Activated gamma-delta T cell (primary cell): ENCODE results near the gene HIRIP3.
"Not testable (repeated sequence)": the region's sequence is repeated elsewhere in the genome, so short reads cannot be mapped to it uniquely, and the experiment has no call there.

ENCODE experiments used
- DNase-seq: peaks from one replicate; lab custom pipeline; 2025; lab: John Stamatoyannopoulos, UW
- total RNA-seq, 2 donors: gene quantifications; one replicate each; lab custom pipeline; 2026; lab: John Stamatoyannopoulos, UW

HIRIP3 gene
- total RNA-seq = 8.1 to 11.3 reads per million in 2 donors

- peak; percentile 75 for DNase-seq
These were observed at the start of gene HIRIP3 for GRCh38 chr16:29995324-29995910. TSS of gene HIRIP3 (minus strand) at chr16:29995617. CDS start at chr16:29995605, 12 bp downstream.

GRCh38 chr16:30041841-30042240, 46.4 kb upstream of the HIRIP3 start:
- no peak for DNase-seq

- not testable (repeated sequence) for DNase-seq
These were observed 45.3 kb upstream of the HIRIP3 start for GRCh38 chr16:30040690-30041089.

GRCh38 chr16:30040221-30040620, 44.8 kb upstream of the HIRIP3 start:
- no peak for DNase-seq

GRCh38 chr16:30033270-30033669, 37.9 kb upstream of the HIRIP3 start:
- no peak for DNase-seq

- no peak for DNase-seq
These were observed 36.8 kb upstream of the HIRIP3 start for GRCh38 chr16:30032083-30032819.

- no peak for DNase-seq
These were observed 36.1 kb upstream of the HIRIP3 start for GRCh38 chr16:30031477-30031918.

GRCh38 chr16:30030841-30031413, 35.5 kb upstream of the HIRIP3 start, which contains the start of gene TLCD3B:
TSS of gene TLCD3B (minus strand) at chr16:30031271. CDS start at chr16:30030527, 744 bp downstream.
- DNase-seq = no peak

GRCh38 chr16:30030011-30030685, 34.7 kb upstream of the HIRIP3 start:
- no peak for DNase-seq

- no peak for DNase-seq
These were observed 33.1 kb upstream of the HIRIP3 start for GRCh38 chr16:30028438-30029076.

GRCh38 chr16:30027588-30028437, 32.4 kb upstream of the HIRIP3 start:
- no peak for DNase-seq

GRCh38 chr16:30026449-30026848, 31.0 kb upstream of the HIRIP3 start:
- no peak for DNase-seq

- no peak for DNase-seq
These were observed 30.2 kb upstream of the HIRIP3 start for GRCh38 chr16:30025574-30025973.

GRCh38 chr16:30025156-30025555, 29.7 kb upstream of the HIRIP3 start:
- DNase-seq = no peak

- no peak for DNase-seq
These were observed 29.0 kb upstream of the HIRIP3 start for GRCh38 chr16:30024451-30024850.

GRCh38 chr16:30023586-30023985, 28.2 kb upstream of the HIRIP3 start:
- DNase-seq = no peak

- DNase-seq = no peak
These were observed 27.5 kb upstream of the HIRIP3 start, which contains the start of gene C16orf92 for GRCh38 chr16:30022887-30023286. TSS of gene C16orf92 (plus strand) at chr16:30023198. CDS start at chr16:30023341, 143 bp downstream.

GRCh38 chr16:30018731-30019158, 23.3 kb upstream of the HIRIP3 start:
- DNase-seq = no peak

GRCh38 chr16:30017937-30018336, 22.5 kb upstream of the HIRIP3 start:
- DNase-seq = not testable (repeated sequence)

GRCh38 chr16:30017277-30017656, 21.9 kb upstream of the HIRIP3 start:
- no peak for DNase-seq
